HG02970 (cell line): ENCODE measurements around the gene LSAMP.

Experiments
- ATAC-seq: cut with Tn5 transposase; IDR thresholded peaks from one replicate; pipeline ENCODE4 v1.9.1; 2021; ENCODE audit warnings: mild to moderate bottlenecking, moderate library complexity, moderate number of reproducible peaks; ENCODE audit not compliant: unreplicated experiment, low FRiP score

LSAMP gene

DNA sequence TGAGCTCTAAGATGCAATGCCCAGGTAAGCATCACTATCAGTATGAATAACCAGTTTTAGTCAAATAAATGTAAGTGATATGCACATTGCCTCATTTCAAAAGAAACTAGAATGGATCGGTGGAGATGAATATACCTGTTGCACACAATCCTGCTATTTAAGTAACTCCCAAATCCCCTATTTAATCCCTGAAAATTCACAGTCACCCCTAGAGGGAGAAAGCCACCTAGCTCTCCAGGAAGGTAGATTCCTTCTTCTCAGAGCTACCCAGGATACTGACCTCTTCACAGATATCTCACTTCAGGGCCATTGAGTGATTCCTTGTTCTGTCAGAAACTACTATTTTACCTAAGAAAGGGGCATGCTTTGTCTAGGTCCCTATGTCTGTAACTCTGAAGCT is 11.7 kb downstream of the LSAMP start:
- no peak for ATAC-seq

GRCh38 chr3:116432795-116433194 is 12.5 kb downstream of the LSAMP start:
- ATAC-seq: no peak

GRCh38 chr3:116429479-116430269 is 15.6 kb downstream of the LSAMP start:
- no peak for ATAC-seq

- ATAC-seq: no peak
Observed at GRCh38 chr3:116426036-116426435, 19.3 kb downstream of the LSAMP start.

GRCh38 chr3:116425126-116425525 is 20.2 kb downstream of the LSAMP start:
- no peak for ATAC-seq

- ATAC-seq: no peak
Observed at GRCh38 chr3:116423945-116424344, 21.3 kb downstream of the LSAMP start.

DNA sequence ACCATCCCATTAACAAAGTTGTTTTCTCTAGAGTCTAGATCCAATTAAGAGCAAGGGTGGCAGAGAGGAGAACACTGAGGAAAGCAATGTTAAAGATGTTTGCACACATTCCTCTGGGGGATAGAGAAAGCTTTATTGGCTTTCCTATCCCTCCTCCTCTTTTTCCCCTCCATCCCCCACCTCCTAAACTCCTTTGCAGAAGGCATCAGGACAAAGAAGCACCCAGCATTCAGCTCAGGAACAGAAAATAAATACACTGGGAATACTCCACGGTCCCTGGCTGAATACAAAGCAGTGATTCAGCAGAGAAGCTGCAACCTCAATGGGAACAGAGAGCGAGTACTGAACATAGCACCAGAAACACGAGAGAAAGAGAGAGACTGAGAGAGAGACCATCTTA is 21.9 kb downstream of the LSAMP start:
- ATAC-seq: no peak

DNA sequence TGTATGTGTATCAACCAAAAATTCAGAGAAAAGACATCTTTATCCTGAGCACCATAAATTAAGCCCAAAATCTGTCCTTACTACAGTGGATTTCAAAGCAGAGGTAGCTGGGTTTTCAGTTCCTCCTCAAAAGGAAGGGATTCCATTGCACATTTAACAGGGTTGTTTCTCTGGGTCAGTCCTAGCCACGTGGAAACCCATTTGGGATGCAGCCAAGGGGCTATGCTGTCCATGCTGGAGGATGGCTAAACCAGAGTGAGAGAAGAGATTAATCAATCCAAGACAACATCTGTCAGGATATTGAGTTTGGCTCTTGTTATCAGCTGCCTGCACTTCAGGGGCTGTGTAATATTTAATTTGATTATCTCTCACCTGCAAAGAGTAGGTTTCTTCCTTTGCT is 28.1 kb downstream of the LSAMP start:
- ATAC-seq: no peak

DNA sequence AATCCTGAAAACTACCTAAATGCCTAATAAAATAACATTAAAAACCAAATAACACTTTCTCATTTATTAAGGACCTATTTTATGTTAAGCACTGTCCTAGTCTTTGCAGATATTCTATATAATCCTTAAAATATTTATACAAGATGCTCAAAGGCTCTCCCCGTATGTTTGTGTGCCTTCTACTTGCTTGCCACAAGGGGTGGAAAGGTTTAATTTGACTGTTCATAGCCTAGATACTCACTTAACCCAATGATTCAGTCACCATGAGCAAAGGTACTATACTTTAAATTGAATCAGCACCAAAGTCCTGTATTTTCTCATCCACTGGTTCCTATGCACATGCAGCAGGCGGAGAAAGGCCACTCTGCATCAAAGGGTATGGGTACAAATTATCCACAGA is 32.0 kb downstream of the LSAMP start:
- no peak for ATAC-seq

- ATAC-seq: no peak
Observed at GRCh38 chr3:116408473-116408872, 36.8 kb downstream of the LSAMP start.

- no peak for ATAC-seq
Observed at GRCh38 chr3:116405231-116405630, 40.1 kb downstream of the LSAMP start.

GRCh38 chr3:116399701-116400226 is 45.5 kb downstream of the LSAMP start:
- no peak for ATAC-seq

DNA sequence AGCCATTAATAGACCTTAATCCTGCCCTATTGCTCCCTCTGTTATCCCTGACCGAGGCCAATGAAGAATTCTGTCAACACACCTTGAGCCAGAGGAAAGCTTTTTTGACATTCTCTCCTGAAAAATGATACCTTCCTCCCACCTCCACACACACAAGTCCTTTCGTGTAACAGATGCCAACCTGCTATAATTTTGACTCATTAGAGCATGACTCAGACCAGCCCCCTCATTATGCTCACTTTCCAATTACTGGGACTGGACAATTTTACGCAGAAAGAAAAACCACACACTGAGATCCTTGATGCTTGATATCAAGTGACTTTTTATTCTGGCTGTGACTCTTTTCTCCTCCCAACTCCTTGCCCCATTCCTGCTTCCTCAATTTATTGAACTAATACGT is 50.9 kb downstream of the LSAMP start:
- no peak for ATAC-seq

- ATAC-seq: no peak
Observed at GRCh38 chr3:116393199-116393598, 52.1 kb downstream of the LSAMP start.

DNA sequence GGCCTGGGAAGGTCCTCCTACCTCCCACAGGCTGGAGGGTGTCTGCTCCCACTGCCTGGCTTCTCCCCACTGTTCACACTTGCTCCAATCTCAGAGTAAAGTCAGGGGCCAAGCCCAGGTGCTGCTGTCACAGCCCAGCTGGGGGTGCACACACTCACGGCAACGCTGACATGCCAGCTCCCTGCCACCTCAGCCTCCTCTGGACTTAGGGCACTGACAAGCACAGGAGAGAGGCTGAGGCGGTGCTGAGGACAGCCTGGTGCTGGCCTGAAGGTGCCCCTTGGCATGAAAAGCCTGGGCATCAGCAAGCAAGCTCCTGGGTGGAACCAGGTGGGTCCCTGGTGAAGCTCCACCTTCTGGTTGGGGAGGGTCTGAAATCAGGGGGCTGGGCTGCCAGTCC is 53.0 kb downstream of the LSAMP start:
- no peak for ATAC-seq

DNA sequence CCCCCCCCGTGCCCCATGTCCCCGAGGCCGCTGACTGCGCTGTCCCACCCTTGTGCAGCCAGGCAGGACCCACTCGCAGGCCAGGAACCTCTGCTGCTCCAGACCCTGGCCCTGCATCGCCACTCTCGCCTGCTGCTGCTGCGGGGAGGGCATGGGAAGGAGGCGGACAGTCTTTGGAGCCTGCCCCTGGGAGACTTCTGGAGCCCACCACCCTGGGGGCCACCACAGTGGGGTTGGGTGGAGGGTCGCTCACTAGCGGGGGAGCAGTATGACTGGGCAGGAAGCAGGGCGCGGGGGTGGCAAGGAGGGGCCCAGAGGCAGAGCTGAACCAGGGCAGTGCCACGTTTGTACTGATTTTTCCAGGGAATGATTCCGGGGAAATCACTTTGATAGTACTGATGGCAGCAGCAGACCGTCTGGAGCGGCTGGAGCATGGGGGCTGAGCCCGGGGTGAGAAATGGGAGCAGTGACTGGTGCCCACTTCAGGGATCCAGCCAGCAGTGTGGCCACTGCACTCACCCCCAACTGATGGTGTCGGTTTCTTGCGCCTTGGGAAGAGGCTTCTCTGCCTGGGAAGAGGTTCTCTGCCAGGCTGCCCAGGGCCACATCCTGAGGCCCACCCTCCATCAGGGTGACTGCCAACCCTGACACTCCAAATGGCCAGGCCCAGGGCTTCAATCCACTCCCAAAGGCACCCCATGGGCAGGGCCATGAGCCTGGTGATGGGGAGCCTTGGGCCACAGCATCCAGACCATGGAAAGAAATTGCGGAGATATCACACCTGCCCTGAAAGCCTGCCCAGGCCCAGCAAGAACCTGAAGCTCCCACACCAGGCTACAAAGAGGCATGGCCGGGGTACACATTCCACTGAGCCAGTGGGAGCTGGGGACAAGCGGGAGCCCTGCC is 53.7 kb downstream of the LSAMP start:
- no peak for ATAC-seq

DNA sequence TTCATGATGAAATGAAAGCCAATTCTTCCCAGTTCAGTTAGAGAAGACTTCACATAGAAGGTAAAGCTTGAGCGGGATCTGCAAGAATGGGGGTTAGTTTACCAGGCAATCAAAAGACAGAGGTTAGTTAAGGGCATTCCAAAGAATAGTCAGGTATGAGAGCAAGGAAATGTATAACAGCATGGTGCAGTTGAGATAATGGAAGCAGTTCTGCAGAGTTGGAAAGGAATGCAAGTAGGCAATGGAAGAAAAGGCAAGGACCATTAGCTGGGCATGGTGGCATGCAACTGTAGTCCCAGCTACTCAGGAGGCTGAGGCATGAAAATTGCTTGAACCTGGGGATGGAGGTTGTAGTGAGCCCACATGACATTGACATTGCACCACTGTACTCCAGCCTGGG is 55.0 kb downstream of the LSAMP start:
- ATAC-seq: no peak

- no peak for ATAC-seq
Observed at GRCh38 chr3:116388867-116389385, 56.4 kb downstream of the LSAMP start.

GRCh38 chr3:116386168-116386567 is 59.1 kb downstream of the LSAMP start:
- ATAC-seq: no peak

DNA sequence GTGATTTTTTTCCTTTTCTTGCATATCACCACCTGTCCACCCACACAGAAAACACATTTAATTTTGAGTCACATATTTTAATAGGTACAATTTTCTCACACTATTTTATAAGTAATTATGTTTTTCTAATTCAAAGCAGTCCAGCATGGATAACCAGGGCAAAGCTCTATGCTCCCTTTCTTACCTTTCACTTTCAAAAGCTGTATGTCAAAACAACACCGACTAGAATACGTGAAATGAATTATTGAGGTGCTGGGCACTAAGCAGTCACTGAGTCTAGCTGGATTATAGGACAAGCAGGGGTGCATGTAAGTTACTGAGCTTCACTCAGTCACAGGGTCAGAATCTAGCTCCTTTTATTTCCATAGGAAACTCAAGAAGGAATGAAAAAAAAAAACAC is 60.6 kb downstream of the LSAMP start:
- ATAC-seq: no peak

GRCh38 chr3:116378077-116378476 is 67.2 kb downstream of the LSAMP start:
- no peak for ATAC-seq
